GM19328 (cell line): ENCODE results near the gene ACKR2.
A peak's percentile ranks its signal among the peaks of the same experiment; 100 is the strongest.

Experiments
- ATAC-seq: cut with Tn5 transposase; IDR thresholded peaks from one replicate; pipeline ENCODE4 v1.9.1; 2021; ENCODE audit warnings: mild to moderate bottlenecking, moderate library complexity; ENCODE audit not compliant: unreplicated experiment

Gene ACKR2

GRCh38 chr3:42829083-42829627, 19.9 kb downstream of the ACKR2 start:
- ATAC-seq = no peak

- ATAC-seq = no peak
Observed at GRCh38 chr3:42829628-42830436, 20.6 kb downstream of the ACKR2 start.

GRCh38 chr3:42830437-42831320, 21.4 kb downstream of the ACKR2 start:
- ATAC-seq = no peak

- no peak for ATAC-seq
Observed at GRCh38 chr3:42831321-42831713, 22.1 kb downstream of the ACKR2 start.

GRCh38 chr3:42836150-42837123, 27.2 kb downstream of the ACKR2 start:
- no peak for ATAC-seq

- no peak for ATAC-seq
Observed at GRCh38 chr3:42838571-42838970, 29.3 kb downstream of the ACKR2 start.

- peak; percentile 91 for ATAC-seq
Observed at GRCh38 chr3:42839616-42840015, 30.4 kb downstream of the ACKR2 start.

GRCh38 chr3:42841332-42841731, 32.1 kb downstream of the ACKR2 start:
- ATAC-seq = no peak

GRCh38 chr3:42843713-42844411, 34.6 kb downstream of the ACKR2 start:
- no peak for ATAC-seq

- no peak for ATAC-seq
Observed at GRCh38 chr3:42844412-42844713, 35.1 kb downstream of the ACKR2 start.

GRCh38 chr3:42844815-42845214, 35.6 kb downstream of the ACKR2 start:
- ATAC-seq = no peak

- no peak for ATAC-seq
Observed at GRCh38 chr3:42846685-42847522, 37.7 kb downstream of the ACKR2 start.

- ATAC-seq = no peak
Observed at GRCh38 chr3:42847731-42848130, 38.5 kb downstream of the ACKR2 start.

GRCh38 chr3:42849017-42849416, 39.8 kb downstream of the ACKR2 start:
- no peak for ATAC-seq

- ATAC-seq = no peak
Observed at GRCh38 chr3:42850263-42850662, 41.0 kb downstream of the ACKR2 start.

- no peak for ATAC-seq
Observed at GRCh38 chr3:42851228-42851834, 42.1 kb downstream of the ACKR2 start.

- ATAC-seq = no peak
Observed at GRCh38 chr3:42852441-42852840, 43.2 kb downstream of the ACKR2 start.

GRCh38 chr3:42853056-42853455, 43.8 kb downstream of the ACKR2 start:
- ATAC-seq = no peak
